ENCODE data around the gene S100A1. TPM values are rescaled to one million over a fixed set of nuclear protein-coding genes. Genes with fewer than 3 reads are reported as not detected.
"Not testable (repeated sequence)": the region's sequence is repeated elsewhere in the genome, so short reads cannot be mapped to it uniquely, and the experiment has no call there.

S100A1 gene
- total and polyA plus RNA-seq, 9 donors = 3.0 to 9.5 (median 6.0) TPM

DNA sequence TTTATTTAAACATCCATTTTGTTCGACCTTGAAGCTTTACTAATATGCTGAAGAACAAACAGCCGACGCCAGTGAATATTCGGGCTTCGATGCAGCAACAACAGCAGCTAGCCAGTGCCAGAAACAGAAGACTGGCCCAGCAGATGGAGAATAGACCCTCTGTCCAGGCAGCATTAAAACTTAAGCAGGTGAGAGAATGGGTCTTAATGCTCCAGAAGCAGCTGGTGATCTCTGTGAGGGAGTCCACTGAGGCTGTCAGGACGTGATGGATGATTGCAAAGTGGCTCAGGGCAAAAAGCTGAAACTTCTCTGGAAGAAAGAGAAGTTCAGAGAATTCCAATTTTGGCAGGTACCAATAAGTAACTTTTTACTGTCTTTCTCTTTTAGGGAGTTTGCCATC, 10.0 kb downstream of the S100A1 start:
- Histone ChIP-seq H3K27ac (ENCODE audit: low read length) (no peak overlapping the region), H3K9me3 (replicated peaks; ENCODE audit: control insufficient read depth, low read depth, low read length) (no peaks in the 10 kb centered on the region), H3K36me3 (ENCODE audit: control insufficient read depth, insufficient read depth, low read length) (peaks cover 69% of the 10 kb centered on the region), H3K4me3 (ENCODE audit: low read length) (no peak overlapping the region), H3K27me3 (ENCODE audit: control insufficient read depth, insufficient read depth, low read length) (no peaks in the 10 kb centered on the region), H3K4me1 (ENCODE audit: control insufficient read depth, insufficient read depth, low read length) (peaks cover 24% of the 10 kb centered on the region)
- no peak for DNase-seq
- 81% methylated on average over 5 of the region's 6 CpGs for WGBS (ENCODE audit: insufficient coverage)

GRCh38 chr1:153639280-153639679, 11.0 kb downstream of the S100A1 start:
- H3K4me3 ChIP-seq (ENCODE audit: low read length) = no peak overlapping the region
- no peak for DNase-seq

DNA sequence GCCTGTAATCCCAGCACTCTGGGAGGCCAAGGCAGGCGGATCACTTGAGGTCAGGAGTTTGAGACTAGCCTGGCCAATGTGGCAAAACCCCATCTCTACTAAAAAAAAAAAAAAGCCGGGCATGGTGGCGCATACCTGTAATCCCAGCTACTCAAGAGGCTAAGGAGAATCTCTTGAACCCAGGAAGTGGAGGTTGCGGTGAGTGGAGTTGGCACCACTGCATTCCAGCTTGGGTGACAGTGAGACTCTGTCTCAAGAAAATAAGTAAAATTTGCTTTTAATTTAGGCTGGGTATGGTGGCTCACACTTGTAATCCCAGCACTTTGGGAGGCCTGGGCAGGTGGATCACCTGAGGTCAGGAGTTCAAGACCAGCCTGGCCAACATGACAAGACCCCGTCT, 12.0 kb downstream of the S100A1 start:
- not testable (repeated sequence) for H3K27ac ChIP-seq (ENCODE audit: low read length); DNase-seq; H3K9me3 ChIP-seq (replicated peaks; ENCODE audit: control insufficient read depth, low read depth, low read length); H3K4me3 ChIP-seq (ENCODE audit: low read length); H3K27me3 ChIP-seq (ENCODE audit: control insufficient read depth, insufficient read depth, low read length)
- Histone ChIP-seq H3K4me1 (ENCODE audit: control insufficient read depth, insufficient read depth, low read length) (peaks cover 16% of the 10 kb centered on the region), H3K36me3 (ENCODE audit: control insufficient read depth, insufficient read depth, low read length) (peaks cover 83% of the 10 kb centered on the region)
- 100% methylated on average over 3 of the region's 5 CpGs for WGBS (ENCODE audit: insufficient coverage)

More at GRCh38 chr1:153639280-153639679, 11.0 kb downstream of the S100A1 start:
- Histone ChIP-seq H3K9me3 (replicated peaks; ENCODE audit: control insufficient read depth, low read depth, low read length) (no peaks in the 10 kb centered on the region), H3K4me1 (ENCODE audit: control insufficient read depth, insufficient read depth, low read length) (peaks cover 20% of the 10 kb centered on the region), H3K27ac (ENCODE audit: low read length) (no peak overlapping the region), H3K36me3 (ENCODE audit: control insufficient read depth, insufficient read depth, low read length) (peaks cover 78% of the 10 kb centered on the region), H3K27me3 (ENCODE audit: control insufficient read depth, insufficient read depth, low read length) (no peaks in the 10 kb centered on the region)
- no CpG with 5 or more reads among the region's 3 CpGs for WGBS (ENCODE audit: insufficient coverage)

DNA sequence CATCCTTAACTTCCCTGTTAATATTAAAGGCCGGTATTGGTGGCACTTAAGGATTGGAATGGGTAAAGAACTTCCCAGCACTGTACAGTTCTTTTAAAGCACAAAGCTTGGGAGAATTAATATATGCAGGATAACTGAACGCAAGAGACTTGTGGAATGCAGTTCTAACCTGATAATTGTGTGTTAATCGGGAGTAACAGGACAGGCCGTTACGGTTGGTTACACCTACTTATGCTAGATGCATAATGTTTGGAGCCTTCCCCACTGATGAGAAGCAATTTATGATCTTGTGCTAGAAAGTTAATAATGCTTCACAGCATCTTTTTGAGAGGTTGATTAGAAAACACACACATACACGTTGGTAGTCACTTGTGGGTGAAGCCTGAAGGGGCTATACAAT, 12.6 kb downstream of the S100A1 start:
- Histone ChIP-seq H3K27ac (ENCODE audit: low read length) (no peak overlapping the region), H3K4me3 (ENCODE audit: low read length) (no peak overlapping the region), H3K27me3 (ENCODE audit: control insufficient read depth, insufficient read depth, low read length) (no peaks in the 10 kb centered on the region), H3K36me3 (ENCODE audit: control insufficient read depth, insufficient read depth, low read length) (peaks cover 85% of the 10 kb centered on the region), H3K9me3 (replicated peaks; ENCODE audit: control insufficient read depth, low read depth, low read length) (no peaks in the 10 kb centered on the region), H3K4me1 (ENCODE audit: control insufficient read depth, insufficient read depth, low read length) (peaks cover 10% of the 10 kb centered on the region)
- WGBS (ENCODE audit: insufficient coverage) = no CpG with 5 or more reads among the region's 6 CpGs
- no peak for DNase-seq

DNA sequence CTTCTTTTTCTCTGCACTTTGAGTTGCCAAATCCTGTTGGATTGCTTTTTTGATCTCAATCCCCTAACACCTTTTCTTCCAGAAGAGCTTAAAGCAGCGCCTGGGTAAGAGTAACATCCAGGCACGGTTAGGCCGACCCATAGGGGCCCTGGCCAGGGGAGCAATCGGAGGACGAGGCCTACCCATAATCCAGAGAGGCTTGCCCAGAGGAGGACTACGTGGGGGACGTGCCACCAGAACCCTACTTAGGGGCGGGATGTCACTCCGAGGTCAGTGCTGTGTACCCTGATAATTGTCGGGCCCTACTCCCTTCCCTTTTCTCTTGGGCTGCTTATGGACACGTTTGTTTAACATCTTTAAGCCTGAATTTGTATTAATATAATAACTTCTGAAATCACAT, 13.9 kb downstream of the S100A1 start:
- no peak overlapping the region for H3K27ac ChIP-seq (ENCODE audit: low read length)

GRCh38 chr1:153643100-153643499, 14.9 kb downstream of the S100A1 start:
- H3K27ac ChIP-seq (ENCODE audit: low read length) = no peak overlapping the region
- no peaks in the 10 kb centered on the region for H3K9me3 ChIP-seq (replicated peaks; ENCODE audit: control insufficient read depth, low read depth, low read length)
- no peaks in the 10 kb centered on the region for H3K27me3 ChIP-seq (ENCODE audit: control insufficient read depth, insufficient read depth, low read length)
- WGBS (ENCODE audit: insufficient coverage) = no CpG with 5 or more reads among the region's 11 CpGs
- peaks cover 80% of the 10 kb centered on the region for H3K36me3 ChIP-seq (ENCODE audit: control insufficient read depth, insufficient read depth, low read length)
- peaks cover 5% of the 10 kb centered on the region for H3K4me1 ChIP-seq (ENCODE audit: control insufficient read depth, insufficient read depth, low read length)
- DNase-seq = no peak
- no peak overlapping the region for H3K4me3 ChIP-seq (ENCODE audit: low read length)

More for the DNA sequence above, 13.9 kb downstream of the S100A1 start:
- DNase-seq = no peak
- peaks cover 87% of the 10 kb centered on the region for H3K36me3 ChIP-seq (ENCODE audit: control insufficient read depth, insufficient read depth, low read length)
- H3K4me3 ChIP-seq (ENCODE audit: low read length) = no peak overlapping the region
- peaks cover 2% of the 10 kb centered on the region for H3K4me1 ChIP-seq (ENCODE audit: control insufficient read depth, insufficient read depth, low read length)
- no peaks in the 10 kb centered on the region for H3K9me3 ChIP-seq (replicated peaks; ENCODE audit: control insufficient read depth, low read depth, low read length)
- H3K27me3 ChIP-seq (ENCODE audit: control insufficient read depth, insufficient read depth, low read length) = no peaks in the 10 kb centered on the region
- WGBS (ENCODE audit: insufficient coverage) = 87% methylated on average over 7 of the region's 11 CpGs

DNA sequence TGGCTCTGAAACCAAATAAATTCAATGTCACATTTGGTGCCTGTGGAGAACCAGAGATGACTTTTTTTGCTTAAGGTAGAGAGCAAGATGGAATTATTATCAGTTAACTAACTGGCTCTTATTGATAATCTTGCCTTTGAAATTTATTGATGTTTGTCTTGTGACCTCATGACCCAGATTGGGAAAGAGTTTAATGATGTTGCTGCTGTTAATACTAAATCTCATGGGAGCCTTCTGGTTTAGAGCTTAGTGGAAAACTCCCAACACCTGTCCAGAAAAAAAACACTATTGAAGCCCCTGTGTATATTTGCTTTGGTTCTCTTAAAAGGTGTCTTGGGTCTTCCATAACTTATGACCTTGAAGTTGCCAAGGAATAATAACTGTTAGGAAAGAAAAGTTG, 15.6 kb downstream of the S100A1 start:
- H3K4me3 ChIP-seq (ENCODE audit: low read length) = no peak overlapping the region
- peaks cover 78% of the 10 kb centered on the region for H3K36me3 ChIP-seq (ENCODE audit: control insufficient read depth, insufficient read depth, low read length)
- no peaks in the 10 kb centered on the region for H3K9me3 ChIP-seq (replicated peaks; ENCODE audit: control insufficient read depth, low read depth, low read length)
- H3K27ac ChIP-seq (ENCODE audit: low read length) = no peak overlapping the region
- no peak for DNase-seq
- peaks cover 8% of the 10 kb centered on the region for H3K4me1 ChIP-seq (ENCODE audit: control insufficient read depth, insufficient read depth, low read length)
- H3K27me3 ChIP-seq (ENCODE audit: control insufficient read depth, insufficient read depth, low read length) = no peaks in the 10 kb centered on the region

DNA sequence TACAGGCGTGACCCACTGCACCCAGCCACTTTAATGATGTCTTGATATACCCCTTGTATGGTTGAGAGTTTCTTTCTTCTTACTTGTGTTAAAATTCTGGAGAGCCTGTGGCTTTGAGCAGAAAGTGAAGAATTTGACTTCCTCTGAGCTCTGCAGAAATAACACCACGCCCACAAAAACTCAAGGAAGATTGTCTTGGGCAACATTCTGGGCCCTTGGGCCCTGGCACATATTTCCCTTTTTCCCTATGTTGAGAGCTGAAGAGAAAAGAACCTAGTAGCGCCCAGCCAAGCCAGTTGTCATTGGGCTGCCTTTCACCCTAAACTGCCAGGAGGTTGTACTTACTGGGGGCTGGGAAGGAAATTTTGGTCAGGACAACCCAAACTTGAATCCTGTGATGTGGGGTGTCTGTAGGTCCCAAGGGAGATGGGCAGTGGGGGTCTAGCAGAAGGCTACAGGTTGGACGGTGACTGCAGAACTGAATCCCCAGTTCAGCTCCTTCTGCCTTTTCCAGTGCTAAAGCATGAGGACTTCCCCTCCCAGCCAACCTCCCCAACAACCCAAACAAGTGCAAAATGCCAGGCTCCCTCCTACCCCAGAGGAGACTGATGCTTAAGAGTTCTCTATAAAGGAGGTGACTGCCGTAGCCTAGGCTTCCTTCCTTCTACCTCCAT, 18.6 kb downstream of the S100A1 start:
- no peak overlapping the region for H3K4me3 ChIP-seq (ENCODE audit: low read length)
- peak; percentile 65 for DNase-seq
- H3K27me3 ChIP-seq (ENCODE audit: control insufficient read depth, insufficient read depth, low read length) = no peaks in the 10 kb centered on the region
- H3K27ac ChIP-seq (ENCODE audit: low read length) = peak overlapping the region; percentile 35
- H3K36me3 ChIP-seq (ENCODE audit: control insufficient read depth, insufficient read depth, low read length) = peaks cover 51% of the 10 kb centered on the region
- no peaks in the 10 kb centered on the region for H3K9me3 ChIP-seq (replicated peaks; ENCODE audit: control insufficient read depth, low read depth, low read length)
- 60% methylated on average over 1 of the region's 5 CpGs for WGBS (ENCODE audit: insufficient coverage)
- peaks cover 25% of the 10 kb centered on the region for H3K4me1 ChIP-seq (ENCODE audit: control insufficient read depth, insufficient read depth, low read length)

DNA sequence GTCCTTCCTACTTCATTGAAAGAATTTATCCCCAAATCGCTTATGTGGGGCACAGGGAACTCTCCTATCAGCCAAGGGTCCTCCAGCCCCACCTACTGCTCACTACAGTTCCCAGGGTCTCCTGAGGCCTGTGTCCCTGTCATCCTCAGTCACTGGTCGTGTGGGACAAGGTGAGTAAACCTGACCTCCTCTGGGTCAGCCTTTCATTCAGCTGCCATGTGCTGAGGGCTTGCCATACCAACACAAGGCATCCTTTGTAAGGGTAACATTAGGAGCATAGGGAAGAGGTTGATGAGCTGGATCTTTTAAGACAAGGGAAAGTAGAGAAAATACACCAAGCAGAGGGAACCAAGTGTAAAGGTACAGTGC, 19.1 kb downstream of the S100A1 start:
- no peak for DNase-seq
- Histone ChIP-seq H3K27ac (ENCODE audit: low read length) (peak overlapping the region; percentile 35), H3K4me1 (ENCODE audit: control insufficient read depth, insufficient read depth, low read length) (peaks cover 27% of the 10 kb centered on the region), H3K9me3 (replicated peaks; ENCODE audit: control insufficient read depth, low read depth, low read length) (no peaks in the 10 kb centered on the region), H3K4me3 (ENCODE audit: low read length) (no peak overlapping the region), H3K27me3 (ENCODE audit: control insufficient read depth, insufficient read depth, low read length) (no peaks in the 10 kb centered on the region), H3K36me3 (ENCODE audit: control insufficient read depth, insufficient read depth, low read length) (peaks cover 45% of the 10 kb centered on the region)
- 60% methylated on average over 2 of the region's 2 CpGs for WGBS (ENCODE audit: insufficient coverage)

- peaks cover 29% of the 10 kb centered on the region for H3K4me1 ChIP-seq (ENCODE audit: control insufficient read depth, insufficient read depth, low read length)
- no peak for DNase-seq
- no peak overlapping the region for H3K27ac ChIP-seq (ENCODE audit: low read length)
- no peak overlapping the region for H3K4me3 ChIP-seq (ENCODE audit: low read length)
- H3K36me3 ChIP-seq (ENCODE audit: control insufficient read depth, insufficient read depth, low read length) = peaks cover 38% of the 10 kb centered on the region
- WGBS (ENCODE audit: insufficient coverage) = 94% methylated on average over 3 of the region's 10 CpGs
- no peaks in the 10 kb centered on the region for H3K27me3 ChIP-seq (ENCODE audit: control insufficient read depth, insufficient read depth, low read length)
- no peaks in the 10 kb centered on the region for H3K9me3 ChIP-seq (replicated peaks; ENCODE audit: control insufficient read depth, low read depth, low read length)
These were observed 19.9 kb downstream of the S100A1 start for GRCh38 chr1:153648000-153648643.
